SU-DHL-6 (cell line): Measurements from ENCODE around the gene ENKD1.

Experiments used
- CTCF ChIP-seq: fragments of 200-600 bp; sonication (generic); IDR thresholded peaks from one replicate; pipeline ENCODE4 v1.5.1; 2017; ENCODE audit warnings: antibody characterized with exemption, mild to moderate bottlenecking, low read length, moderate library complexity; ENCODE audit not compliant: insufficient read depth, poor library complexity, severe bottlenecking
- EZH2phosphoT487 ChIP-seq: fragments of 200-600 bp; sonication (generic), shearing (Covaris generic); conservative IDR thresholded peaks from 2 replicates; pipeline ENCODE4 v1.6.1; 2018; ENCODE audit warnings: mild to moderate bottlenecking, antibody characterized with exemption, low read length, moderate library complexity, mixed read lengths

GRCh38 chr16:67701420-67701819, 34.9 kb upstream of the ENKD1 start:
- TF ChIP-seq CTCF (no peak), EZH2phosphoT487 (no peak)
